Activated T-cell treated with anti-CD3 and anti-CD28 coated beads for 24 hours (primary cell): ENCODE measurements around the gene SLC25A5.
"Not testable (repeated sequence)": the region's sequence is repeated elsewhere in the genome, so short reads cannot be mapped to it uniquely, and the experiment has no call there.

ENCODE experiments used
- DNase-seq: peaks from one replicate; pipeline ENCODE4 v3.0.0-alpha.2; 2020; ENCODE audit warnings: low read depth

SLC25A5 gene

GRCh38 chrX:119467842-119468550, at the start of gene SLC25A5:
Gene SLC25A5 (plus strand): TSS chrX:119468444. CDS start chrX:119468516, 72 bp downstream.
- peak; percentile 72 for DNase-seq

- no peak for DNase-seq
Measured at GRCh38 chrX:119419146-119419545, 49.1 kb upstream of the SLC25A5 start.

GRCh38 chrX:119419898-119420297, 48.3 kb upstream of the SLC25A5 start:
- no peak for DNase-seq

- DNase-seq: no peak
Measured at GRCh38 chrX:119421016-119421705, 47.1 kb upstream of the SLC25A5 start.

GRCh38 chrX:119423631-119424030, 44.6 kb upstream of the SLC25A5 start:
- DNase-seq: no peak

GRCh38 chrX:119424999-119425398, 43.2 kb upstream of the SLC25A5 start:
- DNase-seq: no peak

GRCh38 chrX:119427024-119427794, 41.0 kb upstream of the SLC25A5 start:
- no peak for DNase-seq

- DNase-seq: no peak
Measured at GRCh38 chrX:119427795-119428185, 40.5 kb upstream of the SLC25A5 start.

- DNase-seq: no peak
Measured at GRCh38 chrX:119429471-119429870, 38.8 kb upstream of the SLC25A5 start.

- not testable (repeated sequence) for DNase-seq
Measured at GRCh38 chrX:119441295-119441694, 26.9 kb upstream of the SLC25A5 start.

GRCh38 chrX:119442286-119442685, 26.0 kb upstream of the SLC25A5 start:
- DNase-seq: no peak

- no peak for DNase-seq
Measured at GRCh38 chrX:119453202-119453601, 15.0 kb upstream of the SLC25A5 start.

GRCh38 chrX:119455264-119455663, 13.0 kb upstream of the SLC25A5 start:
- no peak for DNase-seq

GRCh38 chrX:119459181-119459580, 9.1 kb upstream of the SLC25A5 start:
- DNase-seq: no peak

- DNase-seq: no peak
Measured at GRCh38 chrX:119465555-119465954, 2.7 kb upstream of the SLC25A5 start.

- DNase-seq: no peak
Measured at GRCh38 chrX:119466970-119467369, 1.3 kb upstream of the SLC25A5 start.

- no peak for DNase-seq
Measured at GRCh38 chrX:119467433-119467832, 811 bp upstream of the SLC25A5 start.

GRCh38 chrX:119468551-119469312, 488 bp downstream of the SLC25A5 start:
- DNase-seq: peak; percentile 78

- DNase-seq: no peak
Measured at GRCh38 chrX:119469313-119469635, 1.0 kb downstream of the SLC25A5 start.

- DNase-seq: no peak
Measured at GRCh38 chrX:119474615-119475388, 6.6 kb downstream of the SLC25A5 start.

- no peak for DNase-seq
Measured at GRCh38 chrX:119475389-119476101, 7.3 kb downstream of the SLC25A5 start.
